ENCODE data around the gene SULT1A4.
"Not testable (repeated sequence)": the region's sequence is repeated elsewhere in the genome, so short reads cannot be mapped to it uniquely, and the experiment has no call there.

Gene SULT1A4

GRCh38 chr16:29459706-29460646, at the start of gene SULT1A4:
SULT1A4 (plus strand) TSS chr16:29459913; CDS start chr16:29461386, 1,473 bp downstream.
- H3K9me3 Mint-ChIP-seq; H3K27ac Mint-ChIP-seq; H3K4me3 Mint-ChIP-seq; H3K27me3 Mint-ChIP-seq (ENCODE audit: low read depth); H3K4me1 Mint-ChIP-seq; H3K36me3 Mint-ChIP-seq (ENCODE audit: low read depth): not testable (repeated sequence)

- H3K27ac Mint-ChIP-seq; H3K36me3 Mint-ChIP-seq (ENCODE audit: low read depth); H3K27me3 Mint-ChIP-seq (ENCODE audit: low read depth); H3K9me3 Mint-ChIP-seq; H3K4me3 Mint-ChIP-seq; H3K4me1 Mint-ChIP-seq: not testable (repeated sequence)
Measured at GRCh38 chr16:29423587-29423986, 36.1 kb upstream of the SULT1A4 start.

GRCh38 chr16:29425390-29425789, 34.3 kb upstream of the SULT1A4 start:
- H3K27me3 Mint-ChIP-seq (ENCODE audit: low read depth); H3K27ac Mint-ChIP-seq; H3K4me1 Mint-ChIP-seq; H3K36me3 Mint-ChIP-seq (ENCODE audit: low read depth); H3K4me3 Mint-ChIP-seq; H3K9me3 Mint-ChIP-seq: not testable (repeated sequence)

GRCh38 chr16:29453754-29454153, 6.0 kb upstream of the SULT1A4 start:
- not testable (repeated sequence) for H3K27me3 Mint-ChIP-seq (ENCODE audit: low read depth); H3K9me3 Mint-ChIP-seq; H3K4me1 Mint-ChIP-seq

GRCh38 chr16:29454269-29454668, 5.4 kb upstream of the SULT1A4 start, which contains the start of the genes BOLA2 and SLX1B:
BOLA2 (minus strand) TSS chr16:29454351; CDS start chr16:29454253, 98 bp downstream.
SLX1B (plus strand) TSS chr16:29454533.
- H3K36me3 Mint-ChIP-seq (ENCODE audit: low read depth); H3K27me3 Mint-ChIP-seq (ENCODE audit: low read depth); H3K9me3 Mint-ChIP-seq; H3K4me3 Mint-ChIP-seq; H3K4me1 Mint-ChIP-seq; H3K27ac Mint-ChIP-seq: not testable (repeated sequence)

More at GRCh38 chr16:29453754-29454153, 6.0 kb upstream of the SULT1A4 start:
- not testable (repeated sequence) for H3K27ac Mint-ChIP-seq; H3K4me3 Mint-ChIP-seq; H3K36me3 Mint-ChIP-seq (ENCODE audit: low read depth)

- H3K36me3 Mint-ChIP-seq (ENCODE audit: low read depth); H3K4me1 Mint-ChIP-seq; H3K9me3 Mint-ChIP-seq; H3K4me3 Mint-ChIP-seq; H3K27me3 Mint-ChIP-seq (ENCODE audit: low read depth); H3K27ac Mint-ChIP-seq: not testable (repeated sequence)
Measured at GRCh38 chr16:29454828-29455227, 4.9 kb upstream of the SULT1A4 start.

GRCh38 chr16:29457660-29458059, 2.1 kb upstream of the SULT1A4 start:
- not testable (repeated sequence) for H3K9me3 Mint-ChIP-seq; H3K4me1 Mint-ChIP-seq; H3K27ac Mint-ChIP-seq; H3K27me3 Mint-ChIP-seq (ENCODE audit: low read depth); H3K36me3 Mint-ChIP-seq (ENCODE audit: low read depth); H3K4me3 Mint-ChIP-seq

- H3K4me3 Mint-ChIP-seq; H3K9me3 Mint-ChIP-seq; H3K4me1 Mint-ChIP-seq; H3K36me3 Mint-ChIP-seq (ENCODE audit: low read depth); H3K27me3 Mint-ChIP-seq (ENCODE audit: low read depth); H3K27ac Mint-ChIP-seq: not testable (repeated sequence)
Measured at GRCh38 chr16:29460647-29461030, 926 bp downstream of the SULT1A4 start.

GRCh38 chr16:29465985-29466824, 6.5 kb downstream of the SULT1A4 start:
- H3K27ac Mint-ChIP-seq; H3K4me3 Mint-ChIP-seq; H3K36me3 Mint-ChIP-seq (ENCODE audit: low read depth); H3K27me3 Mint-ChIP-seq (ENCODE audit: low read depth); H3K9me3 Mint-ChIP-seq; H3K4me1 Mint-ChIP-seq: not testable (repeated sequence)

GRCh38 chr16:29466904-29467303, 7.2 kb downstream of the SULT1A4 start:
- H3K27me3 Mint-ChIP-seq (ENCODE audit: low read depth); H3K27ac Mint-ChIP-seq; H3K4me1 Mint-ChIP-seq; H3K9me3 Mint-ChIP-seq; H3K4me3 Mint-ChIP-seq; H3K36me3 Mint-ChIP-seq (ENCODE audit: low read depth): not testable (repeated sequence)

GRCh38 chr16:29467654-29468366, 8.1 kb downstream of the SULT1A4 start:
- H3K4me3 Mint-ChIP-seq; H3K27ac Mint-ChIP-seq; H3K36me3 Mint-ChIP-seq (ENCODE audit: low read depth); H3K9me3 Mint-ChIP-seq; H3K27me3 Mint-ChIP-seq (ENCODE audit: low read depth); H3K4me1 Mint-ChIP-seq: not testable (repeated sequence)

- H3K4me1 Mint-ChIP-seq; H3K27ac Mint-ChIP-seq; H3K4me3 Mint-ChIP-seq; H3K27me3 Mint-ChIP-seq (ENCODE audit: low read depth); H3K9me3 Mint-ChIP-seq; H3K36me3 Mint-ChIP-seq (ENCODE audit: low read depth): not testable (repeated sequence)
Measured at GRCh38 chr16:29469660-29470059, 9.9 kb downstream of the SULT1A4 start.

- H3K36me3 Mint-ChIP-seq (ENCODE audit: low read depth); H3K27ac Mint-ChIP-seq; H3K9me3 Mint-ChIP-seq; H3K4me3 Mint-ChIP-seq; H3K4me1 Mint-ChIP-seq; H3K27me3 Mint-ChIP-seq (ENCODE audit: low read depth): not testable (repeated sequence)
Measured at GRCh38 chr16:29472065-29472464, 12.4 kb downstream of the SULT1A4 start.

GRCh38 chr16:29482276-29482675, 22.6 kb downstream of the SULT1A4 start:
- H3K36me3 Mint-ChIP-seq (ENCODE audit: low read depth); H3K27me3 Mint-ChIP-seq (ENCODE audit: low read depth); H3K27ac Mint-ChIP-seq; H3K9me3 Mint-ChIP-seq; H3K4me3 Mint-ChIP-seq; H3K4me1 Mint-ChIP-seq: not testable (repeated sequence)

GRCh38 chr16:29506308-29506707, 46.6 kb downstream of the SULT1A4 start, which contains the start of gene NPIPB12:
NPIPB12 (minus strand) TSS chr16:29506408.
- H3K27ac Mint-ChIP-seq; H3K4me3 Mint-ChIP-seq; H3K27me3 Mint-ChIP-seq (ENCODE audit: low read depth); H3K36me3 Mint-ChIP-seq (ENCODE audit: low read depth); H3K9me3 Mint-ChIP-seq; H3K4me1 Mint-ChIP-seq: not testable (repeated sequence)
